HUES6 (cell line): Measurements from ENCODE around the gene TRIM24.

ENCODE experiments used
- H3K27ac ChIP-seq: 2 replicates; pipeline ENCODE4 v1.7.0; 2013; ENCODE audit warnings: low read depth, mild to moderate bottlenecking, low read length, inconsistent platforms
- H3K27me3 ChIP-seq: 2 replicates; pipeline ENCODE4 v1.6.1; 2013; ENCODE audit warnings: low read length; ENCODE audit not compliant: control insufficient read depth, insufficient read depth
- H3K36me3 ChIP-seq: 2 replicates; pipeline ENCODE4 v1.6.1; 2013; ENCODE audit warnings: low read length; ENCODE audit not compliant: control insufficient read depth, insufficient read depth
- H3K4me1 ChIP-seq: 2 replicates; pipeline ENCODE4 v1.6.1; 2013; ENCODE audit warnings: low read length; ENCODE audit not compliant: control insufficient read depth, insufficient read depth
- H3K4me3 ChIP-seq: 2 replicates; pipeline ENCODE4 v1.5.1; 2013; ENCODE audit warnings: low read depth, low read length
- H3K9ac ChIP-seq: one replicate; pipeline ENCODE4 v1.6.1; 2013; ENCODE audit warnings: mild to moderate bottlenecking, low read length
- H3K9me3 ChIP-seq: 2 replicates; pipeline ENCODE4 v1.6.1; 2013; ENCODE audit warnings: low read depth, low read length; ENCODE audit not compliant: control insufficient read depth, insufficient read depth

The TRIM24 gene

GRCh38 chr7:138625084-138625848, 165.2 kb downstream of the TRIM24 start:
- Histone ChIP-seq H3K27me3 (no peaks in the 10 kb centered on the region), H3K9me3 (no peaks in the 10 kb centered on the region), H3K9ac (no peak overlapping the region), H3K27ac (no peak overlapping the region), H3K4me3 (no peak overlapping the region), H3K36me3 (no peaks in the 10 kb centered on the region), H3K4me1 (peaks cover 6% of the 10 kb centered on the region)

GRCh38 chr7:138625849-138626230, 165.8 kb downstream of the TRIM24 start:
- H3K27ac ChIP-seq: no peak overlapping the region
- no peaks in the 10 kb centered on the region for H3K9me3 ChIP-seq
- no peaks in the 10 kb centered on the region for H3K27me3 ChIP-seq
- peaks cover 6% of the 10 kb centered on the region for H3K4me1 ChIP-seq
- H3K9ac ChIP-seq: no peak overlapping the region
- H3K4me3 ChIP-seq: no peak overlapping the region
- H3K36me3 ChIP-seq: no peaks in the 10 kb centered on the region

- H3K27ac ChIP-seq: no peak overlapping the region
- H3K27me3 ChIP-seq: no peaks in the 10 kb centered on the region
- no peaks in the 10 kb centered on the region for H3K36me3 ChIP-seq
- peaks cover 6% of the 10 kb centered on the region for H3K4me1 ChIP-seq
- no peak overlapping the region for H3K4me3 ChIP-seq
- no peak overlapping the region for H3K9ac ChIP-seq
- no peaks in the 10 kb centered on the region for H3K9me3 ChIP-seq
These were observed 166.8 kb downstream of the TRIM24 start for GRCh38 chr7:138626846-138627245.

GRCh38 chr7:138627361-138627760, 167.3 kb downstream of the TRIM24 start:
- H3K9ac ChIP-seq: no peak overlapping the region
- H3K4me3 ChIP-seq: no peak overlapping the region
- no peaks in the 10 kb centered on the region for H3K9me3 ChIP-seq
- H3K4me1 ChIP-seq: peaks cover 6% of the 10 kb centered on the region
- no peaks in the 10 kb centered on the region for H3K36me3 ChIP-seq
- no peak overlapping the region for H3K27ac ChIP-seq
- H3K27me3 ChIP-seq: no peaks in the 10 kb centered on the region

GRCh38 chr7:138630059-138630610, 170.1 kb downstream of the TRIM24 start:
- Histone ChIP-seq H3K36me3 (no peaks in the 10 kb centered on the region), H3K27ac (no peak overlapping the region), H3K27me3 (no peaks in the 10 kb centered on the region), H3K9me3 (no peaks in the 10 kb centered on the region), H3K4me1 (peaks cover 6% of the 10 kb centered on the region), H3K4me3 (no peak overlapping the region), H3K9ac (no peak overlapping the region)

GRCh38 chr7:138632384-138632783, 172.3 kb downstream of the TRIM24 start:
- H3K36me3 ChIP-seq: no peaks in the 10 kb centered on the region
- H3K27me3 ChIP-seq: no peaks in the 10 kb centered on the region
- no peak overlapping the region for H3K9ac ChIP-seq
- H3K4me1 ChIP-seq: no peaks in the 10 kb centered on the region; the same call in 1 of the 2 replicates
- H3K9me3 ChIP-seq: no peaks in the 10 kb centered on the region
- H3K4me3 ChIP-seq: no peak overlapping the region
- H3K27ac ChIP-seq: no peak overlapping the region

GRCh38 chr7:138632826-138633602, 173.0 kb downstream of the TRIM24 start:
- no peaks in the 10 kb centered on the region for H3K9me3 ChIP-seq
- H3K4me3 ChIP-seq: no peak overlapping the region
- H3K27ac ChIP-seq: no peak overlapping the region
- H3K36me3 ChIP-seq: no peaks in the 10 kb centered on the region
- no peak overlapping the region for H3K9ac ChIP-seq
- no peaks in the 10 kb centered on the region; the same call in 1 of the 2 replicates for H3K4me1 ChIP-seq
- H3K27me3 ChIP-seq: no peaks in the 10 kb centered on the region
